Right atrium auricular region (tissue), 2 donors: ENCODE measurements around the gene SUN2. TPM values are rescaled to one million over a fixed set of nuclear protein-coding genes. Genes with fewer than 3 reads are reported as not detected.

Experiments
- DNase-seq: peaks from one replicate; pipeline ENCODE4 v3.0.0-alpha.2; 2019; ENCODE audit warnings: low spot score
- H3K27ac ChIP-seq, 2 donors: fragments of 200-600 bp; sonication (generic); 1 replicate in 1 of 2; 2 replicates in 1 of 2; pipeline ENCODE4 v1.5.1; 2016 to 2019
- H3K27me3 ChIP-seq, 2 donors: fragments of 200-600 bp; sonication (generic); one replicate each; pipeline versions ENCODE4 v1.5.1 to v1.6.0; 2017 to 2019
- H3K36me3 ChIP-seq: fragments of 200-600 bp; sonication (generic); one replicate; pipeline ENCODE4 v1.5.1; 2016
- H3K4me1 ChIP-seq, 2 donors: fragments of 200-600 bp; sonication (generic); one replicate each; pipeline versions ENCODE4 v1.5.1 to v1.6.0; 2017 to 2019
- H3K4me3 ChIP-seq, 2 donors: fragments of 200-600 bp; sonication (generic); 1 replicate in 1 of 2; 2 replicates in 1 of 2; pipeline ENCODE4 v1.5.1; 2017 to 2019; ENCODE audit warnings: mild to moderate bottlenecking in 1 of 2, moderate library complexity in 1 of 2
- H3K9me3 ChIP-seq, 2 donors: fragments of 200-600 bp; sonication (generic); one replicate each; pipeline ENCODE4 v1.5.1; 2019
- total RNA-seq, 2 donors: library from RNA; depleted of rRNA; stranded (reverse); fragments of >200 nt; gene quantifications; one replicate each; pipeline ENCODE4 v1.1.0, GENCODE V29; 2016
- TF ChIP-seq, protein P1 (sequence below), 2 donors: fragments of 200-600 bp; sonication (generic); IDR thresholded peaks; one replicate each; pipeline ENCODE4 v1.5.1; 2019; ENCODE audit warnings: antibody characterized with exemption in 2 of 2

Gene SUN2
- total RNA-seq, 2 donors from 2014 or later: 155 to 252 TPM

DNA sequence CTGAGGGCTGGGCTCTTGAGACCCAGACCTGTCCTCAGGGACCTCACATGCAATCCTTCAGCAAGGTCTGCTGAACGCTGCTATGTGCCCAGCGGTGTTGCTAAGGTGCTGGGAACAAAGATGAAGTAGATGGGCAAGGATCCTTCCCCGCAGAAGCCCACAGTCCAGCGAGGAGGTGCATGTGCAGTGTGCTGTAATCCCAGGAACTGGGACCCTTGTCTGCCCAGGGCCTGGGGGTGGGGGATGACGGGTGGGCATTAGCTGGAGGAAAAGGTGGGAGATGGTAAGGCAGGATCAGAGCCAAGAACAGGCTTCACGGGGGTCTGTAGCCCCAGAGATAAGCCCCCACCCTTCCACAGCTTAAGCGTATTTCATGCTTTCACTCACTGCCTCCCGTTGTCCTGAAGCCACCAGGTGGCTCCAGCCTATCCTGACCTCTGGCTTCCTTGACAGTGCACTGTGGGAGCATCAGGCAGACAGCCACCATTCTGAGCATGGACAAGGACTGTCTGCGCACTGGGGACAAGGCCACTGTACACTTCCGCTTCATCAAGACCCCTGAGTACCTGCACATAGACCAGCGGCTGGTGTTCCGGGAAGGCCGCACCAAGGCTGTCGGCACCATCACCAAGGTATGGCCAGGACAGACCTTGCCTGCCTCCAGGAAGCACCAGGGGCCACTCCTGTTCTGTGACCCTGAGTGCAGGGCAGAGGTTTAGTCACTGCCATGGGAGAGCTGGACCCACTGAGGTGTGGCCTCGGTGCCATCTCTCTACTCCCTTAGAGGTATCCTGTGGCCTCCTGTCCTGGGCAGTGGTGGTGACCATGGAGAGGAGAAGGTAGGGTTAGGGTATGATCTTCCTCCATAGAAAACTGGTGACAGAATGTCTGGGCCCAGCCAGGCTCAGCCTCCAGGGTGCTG, 28.0 kb downstream of the SUN2 start:
- peaks cover 0 to 12% of the 10 kb centered on the region in 2 donors for H3K4me1 ChIP-seq
- no peak for DNase-seq
- no peak overlapping the region for H3K27ac ChIP-seq
- H3K36me3 ChIP-seq: peaks cover 90% of the 10 kb centered on the region
- no peaks in the 10 kb centered on the region for H3K27me3 ChIP-seq
- no peak overlapping the region for H3K4me3 ChIP-seq
- TF ChIP-seq, protein P1, sequence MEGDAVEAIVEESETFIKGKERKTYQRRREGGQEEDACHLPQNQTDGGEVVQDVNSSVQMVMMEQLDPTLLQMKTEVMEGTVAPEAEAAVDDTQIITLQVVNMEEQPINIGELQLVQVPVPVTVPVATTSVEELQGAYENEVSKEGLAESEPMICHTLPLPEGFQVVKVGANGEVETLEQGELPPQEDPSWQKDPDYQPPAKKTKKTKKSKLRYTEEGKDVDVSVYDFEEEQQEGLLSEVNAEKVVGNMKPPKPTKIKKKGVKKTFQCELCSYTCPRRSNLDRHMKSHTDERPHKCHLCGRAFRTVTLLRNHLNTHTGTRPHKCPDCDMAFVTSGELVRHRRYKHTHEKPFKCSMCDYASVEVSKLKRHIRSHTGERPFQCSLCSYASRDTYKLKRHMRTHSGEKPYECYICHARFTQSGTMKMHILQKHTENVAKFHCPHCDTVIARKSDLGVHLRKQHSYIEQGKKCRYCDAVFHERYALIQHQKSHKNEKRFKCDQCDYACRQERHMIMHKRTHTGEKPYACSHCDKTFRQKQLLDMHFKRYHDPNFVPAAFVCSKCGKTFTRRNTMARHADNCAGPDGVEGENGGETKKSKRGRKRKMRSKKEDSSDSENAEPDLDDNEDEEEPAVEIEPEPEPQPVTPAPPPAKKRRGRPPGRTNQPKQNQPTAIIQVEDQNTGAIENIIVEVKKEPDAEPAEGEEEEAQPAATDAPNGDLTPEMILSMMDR (IDR thresholded peaks at IDR 0.05): no peak
- H3K9me3 ChIP-seq: no peaks in the 10 kb centered on the region

DNA sequence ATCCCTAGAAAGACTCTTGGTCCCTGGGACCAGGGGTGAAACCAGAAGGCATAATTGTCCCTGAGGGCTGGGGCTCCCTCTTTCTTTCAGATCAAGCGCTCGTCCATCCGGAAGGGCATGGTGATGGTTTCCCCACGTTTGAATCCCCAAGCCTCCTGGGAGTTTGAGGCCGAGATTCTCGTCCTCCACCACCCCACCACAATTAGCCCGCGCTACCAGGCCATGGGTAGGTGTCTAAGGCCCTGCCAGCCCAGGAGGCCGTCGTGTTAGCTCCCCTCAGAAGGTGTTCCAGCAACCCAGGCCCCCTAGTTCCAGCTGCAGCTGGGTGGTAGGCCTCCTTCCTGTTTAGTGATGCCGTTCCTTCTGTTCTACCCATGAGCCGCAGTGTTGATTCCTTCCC, 28.7 kb downstream of the SUN2 start:
- H3K27me3 ChIP-seq: no peaks in the 10 kb centered on the region
- DNase-seq: no peak
- peaks cover 97% of the 10 kb centered on the region for H3K36me3 ChIP-seq
- H3K9me3 ChIP-seq: no peaks in the 10 kb centered on the region
- TF ChIP-seq, protein P1 (IDR thresholded peaks at IDR 0.05): no peak
- no peak overlapping the region for H3K4me3 ChIP-seq
- no peak overlapping the region for H3K27ac ChIP-seq
- peaks cover 0 to 6% of the 10 kb centered on the region in 2 donors for H3K4me1 ChIP-seq

GRCh38 chr22:38725900-38726655, 29.7 kb downstream of the SUN2 start:
- no peaks in the 10 kb centered on the region for H3K9me3 ChIP-seq
- peaks cover 97% of the 10 kb centered on the region for H3K36me3 ChIP-seq
- TF ChIP-seq, protein P1 (IDR thresholded peaks at IDR 0.05): no peak
- no peaks in the 10 kb centered on the region for H3K27me3 ChIP-seq
- no peak for DNase-seq
- no peak overlapping the region for H3K27ac ChIP-seq
- H3K4me1 ChIP-seq: no peaks in the 10 kb centered on the region
- H3K4me3 ChIP-seq: no peak overlapping the region

DNA sequence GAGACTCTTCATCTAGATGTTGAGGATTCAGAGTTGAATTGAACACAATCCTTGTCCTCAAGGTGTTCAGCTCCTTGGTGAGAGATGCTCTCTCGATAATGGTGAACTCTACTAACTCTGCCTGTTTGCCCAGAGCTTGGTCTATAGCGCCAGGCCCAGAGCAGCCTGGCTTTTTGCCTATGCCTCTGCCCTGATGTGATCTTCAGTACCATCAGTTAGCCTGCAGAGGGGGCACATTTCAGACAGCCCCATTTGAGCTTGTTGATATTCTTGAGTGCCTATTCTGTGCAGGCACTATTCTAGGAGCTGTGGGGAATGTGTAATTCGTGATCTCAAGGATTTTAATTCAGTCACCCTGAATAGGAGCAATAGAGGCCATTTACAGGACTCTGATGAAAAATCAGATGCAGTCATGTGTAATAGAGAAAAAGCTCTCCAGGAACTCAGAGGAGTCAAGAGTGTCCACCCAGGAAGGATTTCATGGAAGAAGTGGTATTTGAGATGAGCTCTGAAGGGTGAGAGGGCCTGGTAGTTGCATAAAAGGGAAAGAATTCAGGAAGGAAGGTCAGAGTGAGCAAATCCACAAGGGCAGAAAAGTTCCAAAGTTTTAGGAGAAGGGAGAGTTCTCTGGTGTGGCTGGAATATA, 30.7 kb downstream of the SUN2 start:
- Histone ChIP-seq H3K9me3 (no peaks in the 10 kb centered on the region), H3K27ac (no peak overlapping the region), H3K36me3 (peaks cover 97% of the 10 kb centered on the region), H3K4me1 (no peaks in the 10 kb centered on the region), H3K27me3 (no peaks in the 10 kb centered on the region), H3K4me3 (no peak overlapping the region)
- DNase-seq: no peak
- TF ChIP-seq, protein P1 (IDR thresholded peaks at IDR 0.05): peak in 1 of 2 donors; percentile 31

GRCh38 chr22:38724176-38724575, 31.6 kb downstream of the SUN2 start:
- Histone ChIP-seq H3K27me3 (no peaks in the 10 kb centered on the region), H3K27ac (no peak overlapping the region), H3K4me3 (no peak overlapping the region), H3K36me3 (peaks cover 88% of the 10 kb centered on the region), H3K4me1 (no peaks in the 10 kb centered on the region), H3K9me3 (no peaks in the 10 kb centered on the region)
- no peak for DNase-seq
- TF ChIP-seq, protein P1 (IDR thresholded peaks at IDR 0.05): no peak
